NT2/D1 (cell line): Measurements from ENCODE around the gene ZDHHC17.

Source experiments
- SUZ12 ChIP-seq: IDR thresholded peaks from 2 replicates; pipeline ENCODE4 v1.6.1; 2011; ENCODE audit not compliant: insufficient read length, insufficient read depth; ENCODE audit errors: extremely low read depth
- ZNF274 ChIP-seq: IDR thresholded peaks from 2 replicates; pipeline ENCODE4 v1.6.1; 2011; ENCODE audit warnings: mild to moderate bottlenecking, low read depth, low read length

- TF ChIP-seq SUZ12 (no peak), ZNF274 (no peak)
Observed at GRCh38 chr12:76866726-76867125, 102.8 kb downstream of the ZDHHC17 start.
